HG03159 (cell line): Measurements from ENCODE around the gene CTDSP2.
A peak's percentile ranks its signal among the peaks of the same experiment; 100 is the strongest.
"Not testable (repeated sequence)": the region's sequence is repeated elsewhere in the genome, so short reads cannot be mapped to it uniquely, and the experiment has no call there.

Experiments
- ATAC-seq: cut with Tn5 transposase; IDR thresholded peaks from one replicate; pipeline ENCODE4 v1.9.1; 2021; ENCODE audit warnings: mild to moderate bottlenecking, moderate library complexity; ENCODE audit not compliant: unreplicated experiment

CTDSP2 gene

DNA sequence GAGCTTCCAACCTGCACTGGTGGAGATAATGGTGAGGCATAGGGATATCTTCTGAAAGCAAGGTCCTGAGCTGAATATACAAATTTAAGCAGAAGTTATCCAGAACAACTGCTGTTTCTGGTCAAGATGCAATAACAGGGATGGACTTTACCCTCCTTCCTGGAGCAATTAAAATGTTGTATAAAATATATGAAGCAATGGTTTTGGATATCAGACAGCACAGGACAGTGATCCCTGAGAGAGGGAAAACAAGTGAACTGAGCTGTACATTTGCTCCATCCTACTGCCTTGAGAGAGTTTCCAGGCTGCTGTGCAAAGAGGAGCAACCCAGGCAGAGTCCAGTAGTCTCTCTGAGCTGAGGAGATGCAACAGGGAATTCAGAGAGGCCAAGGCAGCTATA is 36.0 kb upstream of the CTDSP2 start:
- no peak for ATAC-seq

DNA sequence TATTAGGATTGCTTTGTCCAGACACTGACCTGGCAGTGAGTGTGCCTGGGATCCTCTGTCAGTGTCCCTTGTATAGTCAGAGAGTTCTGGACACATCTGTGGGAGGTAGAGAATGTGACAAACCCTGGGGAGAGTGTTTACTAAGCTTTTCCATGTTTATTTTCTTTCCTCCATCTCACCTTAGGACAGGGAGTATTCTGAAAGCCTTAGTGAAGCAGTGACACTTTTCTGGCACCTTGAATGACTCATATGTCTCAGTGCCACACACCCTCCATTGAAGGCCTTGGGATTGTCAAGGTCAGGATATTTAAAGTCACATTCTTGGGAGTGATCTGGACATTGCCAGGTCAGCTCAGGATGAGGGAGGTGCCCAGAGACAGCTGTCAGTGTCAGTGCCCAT is 34.9 kb upstream of the CTDSP2 start:
- no peak for ATAC-seq

DNA sequence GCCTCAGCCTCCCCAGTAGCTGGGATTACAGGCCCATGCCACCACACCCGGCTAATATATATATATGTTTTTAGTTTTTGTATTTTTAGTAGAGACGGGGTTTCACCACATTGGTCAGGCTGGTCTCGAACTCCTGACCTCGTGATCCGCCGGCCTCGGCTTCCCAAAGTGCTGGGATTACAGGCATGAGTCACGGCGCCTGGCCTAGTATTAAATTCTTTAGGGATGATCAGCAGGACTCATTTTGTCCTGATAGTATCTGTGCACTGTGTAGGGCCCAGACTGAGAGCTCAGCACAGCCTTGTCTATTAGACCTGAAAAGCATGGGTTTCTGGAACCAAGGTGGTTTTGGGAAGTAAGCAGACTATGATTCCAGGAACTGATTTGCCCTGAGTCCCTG is 34.5 kb upstream of the CTDSP2 start:
- ATAC-seq = not testable (repeated sequence)

DNA sequence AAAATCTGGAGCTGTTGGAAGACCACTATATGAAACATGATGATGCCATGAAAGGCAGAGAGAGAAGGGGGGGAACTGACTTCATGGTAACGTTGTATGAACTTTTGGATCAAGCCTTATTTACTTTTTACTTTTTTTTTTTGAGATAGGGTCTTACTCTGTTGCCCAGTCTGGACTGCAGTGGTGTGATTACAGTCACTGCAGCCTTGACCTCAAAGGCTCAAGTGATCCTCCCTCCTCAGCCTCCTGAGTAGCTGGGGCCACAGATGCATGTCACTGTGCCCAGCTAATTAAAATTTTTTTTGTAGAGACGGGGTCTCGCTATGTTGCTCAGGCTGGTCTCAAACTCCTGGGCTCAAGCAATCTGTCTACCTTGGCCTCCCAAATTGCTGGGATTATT is 31.3 kb upstream of the CTDSP2 start:
- no peak for ATAC-seq

DNA sequence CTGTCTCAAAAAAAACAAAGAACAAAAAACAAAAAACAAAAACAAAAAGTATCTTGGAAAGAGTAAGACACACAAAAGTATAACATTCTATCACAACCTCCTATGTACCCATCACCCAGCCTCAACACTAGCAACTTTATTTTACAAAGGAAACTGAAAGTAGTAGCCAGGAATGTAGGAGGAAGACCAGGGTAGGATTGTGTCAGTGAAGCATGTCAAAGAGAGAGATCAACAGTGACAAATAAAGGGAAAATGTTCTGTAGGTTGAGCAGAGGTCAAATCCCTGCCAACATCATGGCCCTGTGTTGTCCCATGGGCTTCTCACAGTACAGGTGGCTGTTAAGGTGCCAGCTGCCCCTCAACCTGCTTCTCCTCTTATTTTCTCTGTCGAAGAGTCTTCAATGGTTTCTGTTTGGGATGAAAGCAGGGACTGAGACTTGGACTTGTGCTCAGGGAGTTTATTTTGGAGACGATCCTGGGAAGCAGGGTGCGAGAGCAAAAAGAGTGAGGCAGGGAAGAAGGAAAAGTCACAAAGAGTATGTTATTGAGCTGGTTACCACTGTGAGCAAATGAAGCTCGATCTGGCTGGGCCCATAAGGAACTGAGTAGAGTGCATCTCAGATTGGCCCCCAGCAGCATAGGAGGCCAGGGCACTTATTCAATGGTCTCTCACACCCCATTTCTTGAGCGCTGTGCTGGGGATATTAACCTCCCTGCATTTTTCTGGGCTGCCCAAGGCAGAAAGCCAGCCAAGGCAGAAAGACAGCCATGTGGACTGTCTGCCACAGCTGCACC is 29.4 kb upstream of the CTDSP2 start:
- ATAC-seq = no peak

DNA sequence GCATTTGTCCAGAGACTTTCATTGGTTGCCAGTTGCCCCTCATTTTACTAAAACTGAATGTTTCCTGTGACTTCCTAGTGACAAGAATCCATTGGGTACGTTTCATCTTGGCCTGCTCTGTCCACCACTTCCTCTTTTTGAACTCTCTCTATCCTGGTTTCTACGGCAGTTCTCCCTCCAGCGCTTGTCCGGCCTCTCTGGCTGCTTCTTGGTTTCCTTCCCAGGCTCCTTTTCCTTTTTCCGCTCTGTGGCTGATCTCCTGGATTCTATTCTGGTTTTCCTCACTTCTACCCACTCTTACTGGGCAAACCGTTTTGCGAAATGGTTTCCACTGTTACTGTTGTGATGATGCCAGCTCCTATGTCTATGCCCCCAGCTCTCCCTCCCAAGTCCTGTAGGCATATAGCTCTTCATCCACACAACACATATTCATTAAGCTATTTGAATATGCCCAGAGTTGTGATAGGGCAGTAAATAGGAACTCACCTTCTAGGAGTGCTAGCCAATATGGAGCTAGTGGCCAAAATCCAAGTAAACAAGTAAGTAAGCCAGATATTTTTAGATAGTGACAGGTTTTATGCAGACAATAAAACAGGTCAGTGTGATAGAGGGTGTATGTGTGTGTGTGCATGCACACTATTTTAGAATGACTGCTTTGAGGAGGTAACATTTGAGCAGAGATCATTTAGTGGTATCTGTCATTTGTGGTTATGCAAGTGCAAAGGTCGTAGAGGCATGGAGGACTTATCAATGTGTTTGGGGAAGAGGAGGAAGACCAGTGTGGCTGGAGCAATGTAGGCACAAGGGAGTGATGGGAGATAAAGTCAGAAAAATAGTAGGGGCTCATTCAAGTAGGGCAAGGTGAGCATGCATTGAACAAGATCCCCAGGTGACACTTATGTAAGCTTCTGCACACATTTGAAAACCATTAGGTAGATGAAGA is 27.9 kb upstream of the CTDSP2 start:
- ATAC-seq = no peak

DNA sequence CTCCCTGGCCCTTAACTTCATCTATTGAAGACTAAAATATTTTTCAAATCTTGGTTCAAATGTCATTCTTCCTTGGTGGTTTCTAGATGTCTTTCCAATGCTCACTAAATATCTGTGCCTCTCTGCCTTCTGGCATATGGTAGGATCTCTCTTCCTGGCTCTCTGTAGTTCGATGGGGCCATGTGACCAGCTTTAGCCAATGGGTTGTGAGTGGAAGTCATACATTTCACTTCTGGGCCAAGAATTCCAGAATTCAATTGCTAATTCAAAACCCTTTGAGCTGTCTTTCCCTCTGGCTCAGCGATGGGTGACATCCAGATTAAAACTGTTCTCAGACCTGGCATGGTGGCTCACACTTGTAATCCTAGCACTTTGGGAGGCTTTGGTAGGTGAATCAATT is 25.8 kb upstream of the CTDSP2 start:
- ATAC-seq = no peak

DNA sequence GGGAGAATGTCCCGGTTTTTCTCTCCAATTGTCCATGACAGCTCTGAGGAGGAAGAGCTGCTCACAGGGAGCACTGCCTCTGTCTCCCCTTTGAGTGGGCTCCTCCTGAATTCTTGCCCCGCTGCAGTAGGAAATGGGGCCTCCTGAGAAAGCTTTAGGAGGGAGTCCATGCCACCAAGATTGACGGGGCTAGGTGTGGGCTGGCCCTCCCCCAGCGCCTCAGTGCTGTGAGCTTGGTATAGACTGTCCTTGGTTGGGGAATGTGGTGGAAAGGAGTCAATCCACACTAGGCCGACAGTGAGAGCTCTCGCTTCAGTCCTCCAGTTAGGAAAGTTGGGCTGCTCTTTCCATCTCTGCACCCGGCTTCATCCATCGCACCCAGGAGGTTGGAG is 23.4 kb upstream of the CTDSP2 start:
- no peak for ATAC-seq

DNA sequence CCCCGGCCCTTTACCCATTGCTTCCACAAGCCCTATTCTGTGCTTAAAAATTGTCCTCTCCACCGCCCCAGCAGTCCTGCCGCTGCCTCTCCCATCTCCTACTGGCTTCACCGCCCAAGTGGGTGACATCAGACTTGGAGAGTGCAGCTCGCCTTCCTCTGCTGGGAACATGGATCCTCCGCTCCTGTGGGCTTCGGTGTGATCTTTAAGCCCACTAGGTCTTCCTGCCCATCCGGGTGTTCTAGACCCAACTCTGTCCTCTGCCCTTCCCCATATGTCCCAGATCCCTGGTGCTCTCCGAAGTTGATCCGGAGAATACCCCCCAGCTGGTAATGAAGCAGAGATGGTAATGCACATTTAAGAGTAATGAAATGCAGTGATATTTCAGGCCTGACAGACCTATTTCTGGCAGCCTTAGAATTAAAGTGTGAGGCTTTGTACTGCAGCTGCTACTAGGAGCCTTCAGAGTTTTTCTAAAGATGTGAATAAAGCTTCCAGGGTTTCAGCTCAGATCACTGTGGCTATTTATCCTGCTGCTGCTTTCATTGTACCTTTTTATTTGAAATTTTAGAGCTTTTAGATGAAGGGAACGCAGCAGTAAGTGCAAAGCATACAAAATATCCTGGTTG is 22.9 kb upstream of the CTDSP2 start:
- no peak for ATAC-seq

DNA sequence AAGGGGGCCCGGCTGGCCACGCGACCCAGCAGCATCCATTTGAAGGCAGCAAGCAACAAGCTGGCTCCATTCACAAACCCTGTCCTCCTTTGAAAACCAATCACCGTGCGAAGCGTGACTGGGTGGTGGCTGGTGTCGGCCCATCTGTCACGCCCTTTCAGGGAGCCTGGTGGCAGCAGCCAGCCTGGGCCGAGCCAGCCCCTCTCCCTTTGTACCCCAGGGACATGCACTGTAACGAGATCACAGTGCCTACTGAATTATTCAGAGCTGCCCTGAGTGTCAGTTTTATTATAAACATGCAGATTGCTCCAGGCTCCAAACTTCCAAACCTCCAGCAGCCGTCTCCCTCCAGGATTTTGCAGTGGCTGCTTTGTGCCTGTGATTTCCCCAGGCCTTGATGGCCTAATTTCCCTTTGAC is 22.3 kb upstream of the CTDSP2 start:
- no peak for ATAC-seq

DNA sequence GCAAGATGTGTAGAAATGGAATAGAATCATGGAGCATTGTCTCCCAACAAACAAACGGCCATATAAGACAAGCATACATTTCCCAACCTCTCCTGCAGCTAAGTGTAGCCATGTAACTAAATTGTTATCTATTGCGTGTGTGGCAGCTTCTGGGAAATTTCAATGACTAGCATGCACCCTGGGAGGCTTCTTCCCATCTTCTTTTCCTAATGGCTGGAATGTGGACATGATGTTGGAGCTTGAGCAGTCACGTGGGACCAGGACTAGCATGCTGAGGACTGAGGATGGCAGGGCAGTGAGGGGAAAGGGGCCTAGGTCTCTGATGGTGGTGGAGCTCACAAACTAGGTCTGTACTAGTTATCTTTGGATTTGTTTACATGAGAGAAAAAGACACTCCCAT is 21.7 kb upstream of the CTDSP2 start:
- ATAC-seq = no peak

DNA sequence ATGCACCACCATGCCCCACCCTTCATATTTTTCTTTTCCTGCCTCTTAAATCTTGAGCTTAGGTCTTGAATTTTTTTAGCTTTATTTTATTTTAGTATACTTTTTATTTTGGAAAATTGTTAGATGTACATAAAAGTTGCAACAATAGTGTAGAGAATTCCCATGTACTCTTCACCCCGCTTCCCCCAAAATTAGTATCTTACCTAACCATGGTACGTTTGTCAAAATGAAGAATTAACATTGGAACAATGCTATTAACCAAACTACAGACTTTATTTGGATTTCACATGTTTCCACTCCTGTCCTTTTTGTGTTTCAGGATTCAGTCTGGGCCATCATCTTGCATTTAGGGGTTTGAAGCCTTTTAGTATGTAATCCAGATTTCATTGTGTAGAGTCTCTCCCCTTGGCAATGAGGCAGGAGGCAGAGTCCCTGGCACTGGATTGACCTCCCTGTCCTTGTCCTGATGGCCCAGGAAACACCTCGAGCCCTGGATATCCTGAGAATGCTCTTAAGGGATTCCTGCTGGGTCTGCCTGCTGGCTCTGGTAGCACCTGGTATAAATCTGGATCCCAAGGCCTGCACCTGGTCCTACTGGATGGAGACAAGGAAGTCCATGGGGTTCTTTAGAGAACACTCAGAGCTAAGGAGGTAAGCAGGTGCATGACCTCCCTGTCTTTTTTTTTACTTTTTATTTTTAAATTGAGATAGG is 19.9 kb upstream of the CTDSP2 start:
- ATAC-seq = no peak

DNA sequence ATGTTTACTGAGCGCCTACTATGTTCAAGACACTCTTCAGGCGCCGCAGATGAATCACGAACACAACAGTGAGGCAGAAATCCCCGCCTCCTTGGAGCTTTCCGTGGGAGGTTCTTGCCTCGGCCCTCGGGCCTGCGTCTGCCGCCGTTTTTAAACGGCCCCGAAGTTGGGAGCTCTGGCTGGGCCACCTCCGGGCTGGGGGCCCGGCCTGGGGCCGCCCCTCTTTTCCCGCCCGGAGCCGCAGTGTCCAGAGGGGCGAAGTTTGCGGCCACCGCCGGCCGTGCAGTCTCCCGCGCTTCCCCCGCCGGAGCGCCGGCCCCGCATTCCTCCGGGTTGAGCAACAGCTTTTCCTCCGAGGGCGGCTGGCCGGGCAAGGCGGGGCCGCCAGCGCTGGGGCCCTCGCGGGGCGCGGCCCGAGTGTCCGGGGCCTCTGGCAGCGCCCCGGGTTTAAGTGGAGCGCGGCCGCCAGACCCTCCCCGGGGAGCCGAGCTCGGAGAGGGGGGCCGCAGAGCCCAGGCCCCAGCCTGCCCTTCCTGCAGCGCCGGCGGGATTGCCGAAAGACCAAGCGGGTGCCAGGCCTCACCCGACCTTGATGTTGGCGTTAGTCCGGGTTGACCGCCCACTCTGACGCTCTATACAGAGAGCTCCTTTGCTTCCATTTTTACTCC is 18.7 kb upstream of the CTDSP2 start:
- ATAC-seq = peak; percentile 59

DNA sequence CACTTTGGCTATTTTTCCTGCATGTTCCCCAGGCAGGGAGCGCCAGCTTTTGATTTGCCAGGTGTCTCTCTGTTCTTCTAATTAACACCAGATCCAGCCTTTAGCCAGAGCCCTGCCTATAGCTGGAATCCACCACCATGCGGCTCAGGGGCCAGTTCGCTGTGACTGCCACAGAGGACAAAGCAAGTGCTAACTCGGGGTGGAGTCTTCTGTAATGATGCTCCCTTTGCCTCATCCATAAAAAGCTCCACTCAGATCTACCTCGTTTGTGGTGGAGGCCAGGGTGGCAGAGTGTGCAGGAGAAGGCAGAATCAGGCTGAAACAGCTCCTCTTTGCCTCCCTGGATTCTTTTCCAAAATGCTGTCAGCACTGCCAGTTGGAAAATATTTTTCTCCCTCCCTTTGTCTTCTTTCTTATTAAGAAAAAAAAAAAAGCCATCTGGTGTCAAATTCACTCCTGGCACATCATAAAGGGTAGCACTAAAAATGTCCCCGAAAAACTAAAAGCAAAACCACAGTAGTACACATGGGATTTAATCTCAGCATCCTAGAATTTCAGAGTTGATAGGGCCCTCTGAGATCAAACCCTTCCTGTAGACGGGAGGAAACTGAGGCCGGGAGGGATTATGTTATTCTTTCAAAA is 18.0 kb upstream of the CTDSP2 start:
- no peak for ATAC-seq

DNA sequence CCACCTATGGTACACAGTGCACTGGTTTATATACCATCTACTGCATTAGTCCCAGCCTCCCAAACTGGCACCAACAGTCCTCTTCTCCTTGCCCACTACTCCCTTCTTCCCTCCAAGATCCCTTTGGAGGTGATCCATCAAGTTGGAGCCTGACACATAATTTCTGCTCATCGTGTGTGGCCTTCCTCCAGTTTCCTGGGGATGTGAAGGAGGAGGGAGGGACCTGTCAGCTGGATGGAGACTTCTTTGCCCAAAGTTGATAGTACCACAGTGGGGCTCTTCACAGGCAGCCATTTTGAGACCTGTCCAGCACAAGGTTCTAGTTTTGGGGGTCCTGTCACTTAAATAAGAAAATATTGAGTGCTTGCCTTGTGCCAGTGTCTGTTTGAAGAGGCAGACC is 17.1 kb upstream of the CTDSP2 start:
- no peak for ATAC-seq

DNA sequence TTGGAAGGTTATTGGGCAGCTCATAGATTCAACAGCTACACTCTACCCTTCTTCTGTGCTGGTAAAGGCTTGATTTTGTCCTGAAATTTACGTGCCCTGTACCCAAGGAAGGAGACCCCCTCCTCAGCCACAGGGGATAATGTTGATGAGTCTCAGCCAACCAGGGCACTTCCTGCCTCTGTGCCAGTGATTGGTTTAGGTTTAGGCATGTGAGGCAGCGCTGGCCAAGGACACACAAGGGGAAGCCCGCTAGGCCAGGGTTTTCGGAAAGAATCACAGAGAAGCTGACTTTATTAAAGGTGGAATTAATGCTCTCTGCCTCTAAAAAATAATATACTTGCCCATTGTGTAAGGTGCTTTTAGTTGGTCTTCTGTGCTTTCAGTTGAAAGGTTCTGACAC is 15.4 kb upstream of the CTDSP2 start:
- no peak for ATAC-seq

DNA sequence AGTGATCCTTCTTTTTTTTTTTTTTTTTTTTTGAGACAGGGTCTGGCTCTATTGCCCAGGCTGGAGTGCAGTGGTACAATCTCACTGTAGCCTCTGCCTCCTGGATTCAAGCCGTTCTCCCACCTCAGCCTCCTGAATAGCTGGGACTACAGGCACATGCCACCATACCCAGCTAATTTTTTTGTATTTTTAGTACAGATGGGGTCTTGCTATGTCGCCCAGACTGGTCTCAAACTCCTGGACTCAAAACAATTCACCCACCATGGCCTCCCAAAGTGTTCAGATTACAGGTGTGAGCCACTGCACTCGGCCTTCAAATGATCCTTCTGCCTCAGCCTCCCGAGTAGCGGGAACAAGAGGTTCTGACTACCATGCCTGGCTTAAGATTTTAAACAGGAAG is 14.4 kb upstream of the CTDSP2 start:
- not testable (repeated sequence) for ATAC-seq

DNA sequence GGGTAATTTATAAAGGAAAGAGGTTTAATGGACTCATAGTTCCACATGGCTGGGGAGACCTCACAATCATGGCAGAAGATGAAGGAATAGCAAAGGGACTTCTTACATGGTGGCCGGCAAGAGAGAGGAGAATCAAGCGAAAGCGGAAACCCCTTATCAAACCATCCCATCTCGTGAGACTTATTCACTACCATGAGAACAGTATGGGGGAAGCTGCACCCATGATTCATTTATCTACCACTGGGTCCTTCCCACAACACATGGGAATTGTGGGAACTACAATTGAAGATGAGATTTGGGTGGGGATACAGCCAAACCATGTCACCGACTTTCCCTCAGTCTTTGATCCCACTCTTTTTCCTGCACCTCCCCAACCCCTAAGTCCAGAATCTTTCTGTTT is 12.6 kb upstream of the CTDSP2 start:
- ATAC-seq = no peak

DNA sequence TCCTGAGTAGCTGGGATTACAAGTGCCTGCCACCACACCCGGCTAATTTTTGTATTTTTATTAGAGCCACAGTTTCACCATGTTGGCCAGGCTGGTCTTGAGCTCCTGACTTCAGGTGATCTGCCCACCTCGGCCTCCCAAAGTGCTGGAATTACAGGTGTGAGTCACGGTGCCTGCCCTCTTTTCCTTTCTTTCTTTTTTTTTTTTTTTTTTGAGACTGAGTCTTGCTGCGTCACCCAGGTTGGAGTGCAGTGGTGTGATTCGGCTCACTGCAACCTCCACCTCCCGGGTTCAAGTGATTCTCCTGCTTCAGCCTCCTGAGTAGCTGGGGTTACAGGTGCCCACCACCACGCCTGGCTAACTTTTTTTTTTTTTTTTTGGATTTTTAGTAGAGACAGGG is 11.6 kb upstream of the CTDSP2 start:
- ATAC-seq = not testable (repeated sequence)

DNA sequence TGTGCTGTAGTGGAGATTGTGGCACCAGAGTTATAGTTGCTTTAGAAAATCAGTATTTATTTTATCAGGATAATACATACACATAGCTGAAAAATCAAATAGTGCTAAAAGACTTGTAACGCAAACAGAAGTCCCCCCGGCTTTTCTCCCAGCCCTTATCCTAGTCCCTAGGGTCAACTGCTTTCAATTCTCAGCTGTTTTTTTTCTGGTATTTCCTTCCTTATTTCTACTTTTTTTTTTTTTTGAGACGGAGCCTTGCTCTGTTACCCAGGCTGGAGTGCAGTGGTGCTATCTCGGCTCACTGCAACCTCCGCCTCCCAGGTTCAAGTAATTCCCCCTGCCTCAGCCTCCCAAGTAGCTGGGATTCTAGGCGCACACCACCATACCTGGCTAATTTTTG is 8.4 kb upstream of the CTDSP2 start:
- no peak for ATAC-seq
